Measurements from ENCODE around the gene SNAPC2.

The SNAPC2 gene

GRCh38 chr19:7910321-7911161 is 9.6 kb upstream of the SNAPC2 start:
- Histone ChIP-seq H4K20me1 (ENCODE audit: insufficient read depth, low read length) (no peaks in the 10 kb centered on the region), H3K9ac (ENCODE audit: low read length) (no peak overlapping the region), H3K27ac (ENCODE audit: low read depth, low read length, poor library complexity, severe bottlenecking) (no peak overlapping the region), H3F3A (ENCODE audit: insufficient read depth, low read length) (no peaks in the 10 kb centered on the region), H3K9me2 (ENCODE audit: low read depth, low read length) (no peaks in the 10 kb centered on the region), H3K9me3 (ENCODE audit: low read length) (no peaks in the 10 kb centered on the region), H2AFZ (ENCODE audit: low read length) (no peak overlapping the region), H3K4me3 (ENCODE audit: low read depth, low read length, poor library complexity, severe bottlenecking) (no peak overlapping the region), H3K79me2 (ENCODE audit: insufficient read depth, low read length) (no peaks in the 10 kb centered on the region), H3K4me2 (ENCODE audit: low read length) (no peak overlapping the region), H3K4me1 (ENCODE audit: insufficient read depth, low read length, severe bottlenecking) (peaks cover 3% of the 10 kb centered on the region), H3K27me3 (ENCODE audit: insufficient read depth, low read length) (peaks cover 4% of the 10 kb centered on the region; the same call in 1 of the 2 replicates), H3K36me3 (ENCODE audit: insufficient read depth, low read length) (peaks cover 43% of the 10 kb centered on the region)
- TF ChIP-seq CTCF (IDR thresholded peaks at IDR 0.05; ENCODE audit: low read length), result no peak
- TF ChIP-seq EZH2 (IDR thresholded peaks at IDR 0.05; ENCODE audit: borderline replicate concordance, low read length), result no peak

- no peak overlapping the region for H3K27ac ChIP-seq (ENCODE audit: low read depth, low read length, poor library complexity, severe bottlenecking)
- no peak overlapping the region for H3K9ac ChIP-seq (ENCODE audit: low read length)
- peaks cover 13% of the 10 kb centered on the region for H3K4me1 ChIP-seq (ENCODE audit: insufficient read depth, low read length, severe bottlenecking)
- H4K20me1 ChIP-seq (ENCODE audit: insufficient read depth, low read length), result no peaks in the 10 kb centered on the region
- peaks cover 36% of the 10 kb centered on the region for H3K36me3 ChIP-seq (ENCODE audit: insufficient read depth, low read length)
- H3K79me2 ChIP-seq (ENCODE audit: insufficient read depth, low read length), result no peaks in the 10 kb centered on the region
- no peak overlapping the region for H3K4me2 ChIP-seq (ENCODE audit: low read length)
- H3K27me3 ChIP-seq (ENCODE audit: insufficient read depth, low read length), result peaks cover 4% of the 10 kb centered on the region; the same call in 1 of the 2 replicates
- H3K9me2 ChIP-seq (ENCODE audit: low read depth, low read length), result no peaks in the 10 kb centered on the region
- no peaks in the 10 kb centered on the region for H3K9me3 ChIP-seq (ENCODE audit: low read length)
- TF ChIP-seq CTCF (IDR thresholded peaks at IDR 0.05; ENCODE audit: low read length), result no peak
- no peak for TF ChIP-seq EZH2 (IDR thresholded peaks at IDR 0.05; ENCODE audit: borderline replicate concordance, low read length)
- no peaks in the 10 kb centered on the region for H3F3A ChIP-seq (ENCODE audit: insufficient read depth, low read length)
- H2AFZ ChIP-seq (ENCODE audit: low read length), result no peak overlapping the region
- H3K4me3 ChIP-seq (ENCODE audit: low read depth, low read length, poor library complexity, severe bottlenecking), result no peak overlapping the region
Measured at GRCh38 chr19:7911508-7912143, 8.5 kb upstream of the SNAPC2 start.

- Histone ChIP-seq H3K4me1 (ENCODE audit: insufficient read depth, low read length, severe bottlenecking) (peaks cover 19% of the 10 kb centered on the region), H3K79me2 (ENCODE audit: insufficient read depth, low read length) (no peaks in the 10 kb centered on the region), H2AFZ (ENCODE audit: low read length) (no peak overlapping the region), H3K9ac (ENCODE audit: low read length) (no peak overlapping the region), H3K27ac (ENCODE audit: low read depth, low read length, poor library complexity, severe bottlenecking) (no peak overlapping the region), H4K20me1 (ENCODE audit: insufficient read depth, low read length) (no peaks in the 10 kb centered on the region), H3F3A (ENCODE audit: insufficient read depth, low read length) (no peaks in the 10 kb centered on the region), H3K9me2 (ENCODE audit: low read depth, low read length) (no peaks in the 10 kb centered on the region), H3K4me3 (ENCODE audit: low read depth, low read length, poor library complexity, severe bottlenecking) (no peak overlapping the region), H3K9me3 (ENCODE audit: low read length) (no peaks in the 10 kb centered on the region), H3K36me3 (ENCODE audit: insufficient read depth, low read length) (peaks cover 36% of the 10 kb centered on the region), H3K27me3 (ENCODE audit: insufficient read depth, low read length) (peaks cover 4% of the 10 kb centered on the region; the same call in 1 of the 2 replicates), H3K4me2 (ENCODE audit: low read length) (no peak overlapping the region)
- TF ChIP-seq EZH2 (IDR thresholded peaks at IDR 0.05; ENCODE audit: borderline replicate concordance, low read length) (no peak), CTCF (IDR thresholded peaks at IDR 0.05; ENCODE audit: low read length) (no peak)
Measured at GRCh38 chr19:7912144-7912696, 7.9 kb upstream of the SNAPC2 start.
